Endometrial microvascular endothelial cells (primary cell): ENCODE data around the gene SUSD3. TPM values are rescaled to one million over a fixed set of nuclear protein-coding genes. Genes with fewer than 3 reads are reported as not detected.
"Not testable (repeated sequence)": the region's sequence is repeated elsewhere in the genome, so short reads cannot be mapped to it uniquely, and the experiment has no call there.

Experiments
- in situ Hi-C: cut with HindIII; loops from 2 replicates; pipeline ENCODE4 v1.10.0; 2017; ENCODE audit warnings: low sequenced_read_pairs, low pct_unique_long_range_greater_than_20kb; ENCODE audit errors: inconsistent ontology term
- total RNA-seq: library from RNA; depleted of rRNA; stranded (reverse); fragments of >200 nt; gene quantifications from one replicate; pipeline ENCODE4 v1.2.3, GENCODE V29; 2015; ENCODE audit errors: inconsistent ontology term

SUSD3 gene
- not detected for total RNA-seq

DNA sequence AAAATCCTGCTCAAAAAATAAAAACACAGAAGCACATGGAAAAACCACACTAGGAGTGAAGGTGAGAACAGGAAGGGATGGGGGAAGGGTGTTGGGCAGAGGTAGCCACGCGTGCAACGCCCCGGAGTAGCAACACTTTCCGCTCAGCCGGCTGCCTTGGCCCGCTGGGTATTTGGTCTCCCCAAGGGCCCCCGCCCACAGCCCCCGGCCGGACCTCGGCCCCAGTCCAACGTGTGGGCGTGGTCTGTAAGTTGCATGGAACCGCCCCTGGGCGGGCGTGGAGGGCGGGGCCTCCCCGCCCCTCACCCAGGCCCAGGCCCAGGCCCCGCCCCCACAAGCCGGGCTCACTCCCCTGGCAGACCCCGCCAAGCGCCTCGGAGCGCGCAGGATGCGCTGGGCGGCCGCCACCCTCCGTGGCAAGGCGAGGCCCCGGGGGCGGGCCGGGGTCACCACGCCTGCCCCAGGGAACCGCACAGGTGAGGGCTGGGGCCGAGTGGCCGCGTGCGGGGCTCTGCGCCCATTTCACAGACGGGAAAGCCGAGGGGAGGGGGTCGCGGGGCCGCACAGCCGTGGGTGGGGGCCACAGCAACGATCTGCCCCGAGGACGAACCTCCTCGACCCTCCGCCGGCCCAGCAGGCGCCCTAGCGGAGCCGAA, at the start of gene SUSD3:
Gene SUSD3 (plus strand): TSS at position 347 of the 656 bp plus-strand sequence. CDS start 42 bp downstream, at position 389.
- in situ Hi-C loops = no loop called here

DNA sequence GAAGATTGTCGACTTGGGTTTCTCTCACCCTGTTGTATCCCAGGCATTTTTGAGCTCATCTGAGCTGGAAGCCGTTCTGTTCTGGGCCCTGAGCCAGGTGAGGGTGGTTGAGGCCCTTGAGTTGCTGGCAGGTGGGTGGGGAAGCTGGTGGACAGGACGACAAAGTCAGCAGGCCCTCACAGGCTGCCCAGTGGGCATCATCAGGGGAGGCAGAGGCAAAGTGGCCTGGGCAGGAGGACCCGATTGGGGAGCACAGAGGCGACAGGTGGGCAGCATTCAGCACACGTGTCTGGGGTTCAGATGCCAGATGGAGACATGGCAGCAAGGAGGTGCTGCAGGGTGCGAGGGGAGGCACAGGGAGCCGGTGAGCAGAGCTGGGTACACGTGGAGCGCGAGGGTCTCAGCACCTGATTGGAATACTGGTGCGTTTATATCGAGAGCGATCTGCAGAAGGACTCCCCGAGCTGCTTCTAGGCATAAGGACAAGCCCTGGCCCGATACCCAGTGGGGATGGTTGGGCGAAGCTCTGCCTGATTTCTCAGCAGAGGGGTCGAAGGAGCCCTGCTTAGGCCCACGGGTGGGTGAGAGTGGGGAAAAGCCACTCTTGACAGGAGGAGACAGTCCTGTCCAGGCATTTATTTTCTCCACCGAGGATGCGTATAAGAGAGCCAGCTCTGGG, 49.0 kb upstream of the SUSD3 start:
- in situ Hi-C loops = no loop called here

DNA sequence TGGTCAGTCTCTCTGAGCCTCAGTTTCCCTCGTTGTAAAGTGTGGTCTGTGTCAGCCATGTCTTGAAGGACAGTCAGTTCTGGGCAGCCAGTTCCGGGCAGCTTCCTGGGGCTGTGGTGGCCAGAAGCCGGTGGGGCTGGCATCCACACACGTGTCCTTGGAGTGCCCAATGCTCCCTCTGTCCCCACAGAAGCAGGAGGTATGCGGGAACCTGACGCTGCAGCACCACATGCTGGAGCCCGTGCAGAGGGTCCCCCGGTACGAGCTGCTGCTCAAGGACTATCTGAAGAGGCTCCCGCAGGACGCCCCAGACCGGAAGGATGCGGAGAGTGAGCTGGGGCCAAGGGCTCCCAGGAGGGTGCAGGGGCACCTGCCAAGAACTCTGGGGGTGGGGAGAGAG, 48.4 kb upstream of the SUSD3 start:
- in situ Hi-C loops = no loop called here

DNA sequence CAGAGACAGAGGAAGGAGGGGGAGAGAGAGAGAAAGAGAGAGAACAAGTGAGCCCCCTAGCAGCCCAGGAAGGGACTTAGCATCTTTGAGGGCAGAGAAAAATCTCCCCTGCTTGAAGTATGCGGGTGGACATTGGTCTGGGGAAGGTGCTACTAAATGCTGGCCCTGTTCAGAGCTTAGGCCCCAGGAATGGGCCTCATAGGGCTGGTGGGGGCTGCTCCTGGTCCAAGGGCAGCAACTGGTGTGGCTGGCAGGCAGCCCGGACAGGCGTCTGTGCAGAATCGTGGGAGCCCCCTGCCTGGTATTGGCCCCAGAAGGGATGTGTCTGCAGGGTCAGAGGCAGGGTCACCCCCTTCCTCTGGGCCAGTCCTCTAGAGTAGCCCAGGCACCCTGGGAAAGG, 47.8 kb upstream of the SUSD3 start:
- in situ Hi-C loops = no loop called here

DNA sequence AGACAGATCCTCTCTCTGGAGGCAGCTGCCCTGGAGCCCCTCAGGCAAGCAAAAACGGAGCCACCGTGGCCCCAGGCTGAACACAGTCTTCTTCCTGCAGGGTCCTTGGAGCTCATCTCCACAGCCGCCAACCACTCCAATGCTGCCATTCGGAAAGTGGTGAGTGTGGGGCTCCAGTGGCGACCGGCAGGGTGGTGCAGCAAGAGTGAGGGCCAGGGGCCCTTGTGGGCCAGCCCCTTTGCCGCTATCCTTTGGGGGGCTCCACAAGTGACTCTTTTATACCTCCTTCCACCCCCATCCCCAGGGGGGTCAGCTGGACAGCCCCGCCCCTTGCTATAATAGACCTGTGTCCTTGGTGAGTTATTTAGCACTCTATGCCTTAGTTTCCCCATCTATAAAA, 47.4 kb upstream of the SUSD3 start:
- in situ Hi-C loops = no loop called here

DNA sequence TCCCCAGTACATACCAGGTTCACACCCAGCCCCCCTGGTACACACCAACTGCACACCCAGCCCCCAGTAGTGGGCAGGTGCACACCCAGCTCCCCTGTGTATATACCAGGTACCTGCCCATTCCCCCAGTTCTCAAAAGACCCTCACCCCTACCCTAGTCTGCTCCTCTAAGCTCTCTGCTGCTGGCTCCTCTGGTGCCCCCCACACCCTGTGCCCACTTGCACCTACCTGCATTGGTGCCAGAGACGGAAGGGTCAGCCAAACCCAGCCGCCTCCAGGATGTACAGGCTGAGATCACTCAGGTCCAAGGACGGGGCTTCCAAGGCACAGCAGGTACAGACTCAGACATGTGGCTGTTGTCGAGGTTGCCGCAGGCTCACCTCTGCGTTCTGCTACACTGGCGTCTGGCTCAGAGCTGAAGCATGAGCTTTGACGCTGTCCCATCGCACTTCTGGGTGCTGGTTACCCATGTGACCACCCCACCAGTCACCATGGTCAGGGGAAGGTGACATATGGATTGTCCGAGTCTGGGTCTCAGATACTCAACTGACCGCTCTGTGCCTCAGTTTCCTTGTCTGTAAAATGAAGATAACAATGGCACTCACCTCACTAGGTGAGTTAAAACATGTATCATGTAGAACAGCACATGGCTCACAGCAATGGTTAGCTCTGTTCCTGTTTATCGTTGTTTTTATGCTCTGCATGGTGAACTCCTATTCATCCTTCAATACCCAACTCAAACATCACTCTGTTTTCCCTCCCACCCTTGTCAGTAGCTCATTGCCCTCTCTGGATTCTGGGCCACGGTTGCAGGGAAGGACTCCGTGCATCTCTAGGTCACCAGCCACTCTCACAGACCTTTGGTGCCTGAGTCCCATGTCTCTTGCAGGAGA, 45.3 kb upstream of the SUSD3 start:
- in situ Hi-C loops = no loop called here

DNA sequence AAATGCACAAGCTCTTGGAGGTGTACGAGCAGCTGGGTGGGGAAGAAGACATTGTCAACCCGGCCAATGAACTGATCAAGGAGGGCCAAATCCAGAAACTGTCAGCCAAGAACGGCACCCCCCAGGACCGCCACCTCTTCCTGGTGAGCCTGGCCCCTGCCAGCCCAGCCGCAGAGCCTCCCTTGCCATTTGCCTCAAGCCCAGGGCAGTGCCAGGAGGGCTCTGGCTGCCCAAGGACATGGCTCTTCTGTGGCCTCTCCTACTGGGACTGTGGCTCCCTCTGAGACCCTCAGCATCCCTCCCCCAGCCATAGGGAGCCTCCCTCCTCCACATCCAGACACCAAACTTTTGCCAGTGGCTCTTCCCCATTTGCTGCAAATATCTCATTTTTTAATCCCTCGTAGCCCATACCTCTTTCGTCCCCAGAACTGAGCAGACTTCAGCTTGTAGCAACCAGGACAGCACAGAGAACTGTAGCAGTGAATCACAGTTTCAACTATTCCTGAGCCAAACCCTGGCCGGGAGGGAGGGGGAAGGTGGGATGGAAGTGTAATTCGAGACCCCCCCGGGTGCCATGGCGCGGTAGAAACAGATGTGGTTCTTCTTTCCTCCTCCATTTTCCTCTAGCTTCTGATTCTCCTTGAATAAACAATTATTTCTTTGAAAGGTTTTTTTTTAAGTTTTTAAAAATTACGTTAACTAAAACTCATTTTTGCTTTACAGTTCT, 44.5 kb upstream of the SUSD3 start:
- in situ Hi-C loops = no loop called here

DNA sequence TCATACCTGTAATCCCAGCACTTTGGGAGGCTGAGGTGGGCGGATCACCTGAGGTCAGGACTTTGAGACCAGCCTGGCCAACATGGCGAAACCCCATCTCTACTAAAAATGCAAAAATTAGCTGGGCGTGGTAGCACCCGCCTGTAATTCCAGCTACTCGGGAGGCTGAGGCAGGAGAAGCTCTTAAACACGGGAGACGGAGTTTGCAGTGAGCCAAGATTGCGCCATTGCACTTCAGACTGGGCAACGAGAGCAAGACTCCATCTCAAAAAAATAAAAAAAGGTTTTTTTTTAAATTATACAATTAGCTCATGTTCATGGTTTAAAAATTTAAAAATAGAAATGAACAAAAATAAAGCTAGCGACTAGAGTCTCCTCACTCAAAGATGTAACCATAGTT, 43.3 kb upstream of the SUSD3 start:
- in situ Hi-C loops = not testable (repeated sequence)

DNA sequence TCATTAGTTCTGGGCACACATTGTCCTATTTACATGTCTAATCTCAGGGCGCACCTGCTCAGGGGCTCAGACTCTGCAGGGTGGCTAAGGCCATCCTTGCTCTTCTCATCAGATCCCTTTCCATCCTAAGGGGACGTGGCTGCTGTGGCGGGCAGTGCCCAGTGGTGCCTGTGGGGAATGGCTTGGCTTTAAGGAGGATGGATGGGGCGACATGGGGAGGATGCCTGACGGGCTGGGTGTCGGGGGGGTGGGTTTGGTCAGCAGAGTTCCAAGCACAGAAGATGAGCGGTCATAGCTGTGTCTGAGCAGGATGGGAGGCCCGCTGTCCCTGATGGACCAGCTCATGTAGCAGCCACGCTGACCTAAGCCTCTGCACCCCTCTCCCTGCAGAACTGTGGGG, 40.9 kb upstream of the SUSD3 start:
- in situ Hi-C loops = no loop called here

DNA sequence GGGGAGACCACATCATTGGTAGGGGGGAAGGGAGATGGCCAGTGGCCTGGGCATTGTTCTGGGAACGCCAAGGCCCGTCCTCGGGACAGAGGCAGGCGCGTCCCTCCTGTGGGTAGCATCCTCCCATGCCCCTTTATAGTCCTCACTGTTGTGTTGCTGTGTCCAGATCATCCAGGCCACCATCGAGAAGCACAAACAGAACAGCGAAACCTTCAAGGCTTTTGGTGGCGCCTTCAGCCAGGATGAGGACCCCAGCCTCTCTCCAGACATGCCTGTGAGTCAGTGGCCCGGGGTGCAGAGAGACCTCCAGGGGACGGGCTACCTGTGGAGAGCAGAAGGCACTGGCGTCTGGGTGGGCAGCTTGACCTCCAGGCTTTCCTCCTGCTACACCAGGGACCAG, 38.4 kb upstream of the SUSD3 start:
- in situ Hi-C loops = no loop called here

DNA sequence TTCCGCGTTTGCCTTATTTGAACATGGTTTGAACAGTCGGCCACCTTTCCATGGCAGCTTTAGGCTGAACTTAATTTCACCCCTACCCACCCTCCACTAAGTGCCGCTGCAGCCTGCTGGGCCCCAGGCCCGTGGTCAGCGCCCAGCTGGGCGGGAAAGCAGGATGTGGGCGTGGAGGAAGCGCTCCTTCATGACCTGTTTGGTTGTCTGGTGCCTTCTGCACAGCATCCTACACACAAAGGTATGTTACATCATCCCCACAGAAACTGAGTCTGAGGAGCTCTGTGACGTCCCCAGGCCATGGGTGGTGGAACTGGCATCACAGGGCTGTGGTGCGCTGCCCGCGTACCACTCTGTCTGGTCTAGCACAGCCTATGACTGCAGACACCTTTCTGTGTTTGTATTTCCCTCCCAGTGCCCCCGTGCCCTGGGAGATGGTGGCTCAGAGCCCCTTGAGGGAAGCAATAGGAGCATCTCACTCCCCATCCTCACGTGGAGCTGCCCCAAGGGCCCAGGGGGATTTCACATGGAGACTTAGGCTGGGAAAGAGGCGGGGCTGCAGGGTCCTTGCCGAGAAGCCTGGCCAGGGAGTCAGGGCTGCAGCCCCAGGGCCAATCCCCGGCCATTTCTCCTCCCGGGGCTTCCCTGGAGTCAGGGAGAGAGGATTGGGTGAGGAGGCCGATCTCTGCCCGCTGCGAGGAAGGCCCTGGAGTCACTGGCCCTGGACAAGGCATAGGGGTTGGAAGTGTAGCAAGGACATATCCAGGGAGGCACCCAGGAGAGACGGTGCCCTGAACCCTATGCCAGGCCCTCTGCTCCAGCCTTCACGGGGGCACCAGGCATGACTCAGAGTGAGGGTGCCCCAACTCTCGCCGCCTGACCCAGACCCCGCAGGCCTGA, 37.5 kb upstream of the SUSD3 start:
- in situ Hi-C loops = no loop called here

DNA sequence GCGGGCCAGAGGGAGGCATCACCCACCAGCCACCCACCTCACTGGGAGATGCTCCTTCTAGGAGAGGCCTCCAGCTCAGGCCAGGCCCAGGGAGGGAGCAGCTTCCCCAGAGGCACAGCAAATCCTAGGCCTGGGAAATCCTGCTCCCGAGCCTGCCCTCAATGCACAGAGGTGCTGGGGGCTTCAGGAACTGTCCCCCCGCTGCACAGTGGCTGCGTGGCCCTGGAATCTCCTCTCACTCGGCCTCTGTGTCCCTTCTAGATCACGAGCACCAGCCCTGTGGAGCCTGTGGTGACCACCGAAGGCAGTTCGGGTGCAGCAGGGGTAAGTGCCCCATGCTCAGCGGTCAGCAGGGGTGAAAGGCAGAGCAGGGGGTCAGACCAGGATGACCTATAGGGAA, 36.4 kb upstream of the SUSD3 start:
- in situ Hi-C loops = no loop called here

DNA sequence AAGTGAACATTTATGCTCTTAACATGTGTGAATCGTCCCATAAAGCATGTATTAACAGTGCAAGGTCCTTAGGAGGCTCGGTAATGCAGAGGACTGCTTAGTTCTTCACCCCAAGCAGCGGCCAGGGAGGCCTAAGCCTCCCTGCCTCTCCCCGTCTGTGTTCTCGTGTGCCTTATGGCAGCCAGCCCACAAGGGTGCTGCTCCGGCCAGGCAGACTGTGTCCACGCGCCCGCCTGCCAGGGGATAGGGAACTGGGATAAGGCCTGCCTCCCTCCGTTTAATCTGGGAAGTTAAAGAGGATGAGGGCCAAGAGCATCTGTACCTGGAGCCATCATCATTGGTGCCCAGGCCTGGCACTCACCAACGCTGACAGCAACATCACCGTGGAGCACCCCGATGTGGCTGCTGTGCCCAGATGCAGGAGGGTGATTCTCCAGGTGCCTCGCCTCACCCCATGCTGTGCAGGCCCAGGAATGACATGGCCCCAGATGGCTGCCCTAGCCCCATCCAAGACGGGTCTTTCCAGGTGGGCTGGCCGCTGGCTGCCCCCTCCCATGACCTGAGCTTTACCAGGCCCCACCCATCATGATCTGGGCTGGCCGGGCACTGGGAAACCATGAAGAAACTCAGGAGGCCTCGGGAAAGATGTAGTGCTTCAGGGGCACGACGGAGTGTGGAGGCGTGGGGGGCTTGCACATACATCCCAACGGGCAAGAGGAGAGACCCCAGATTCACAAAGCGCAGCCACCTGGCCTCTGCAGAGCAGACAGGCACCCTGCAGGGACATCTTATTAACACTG, 35.6 kb upstream of the SUSD3 start:
- in situ Hi-C loops = no loop called here

DNA sequence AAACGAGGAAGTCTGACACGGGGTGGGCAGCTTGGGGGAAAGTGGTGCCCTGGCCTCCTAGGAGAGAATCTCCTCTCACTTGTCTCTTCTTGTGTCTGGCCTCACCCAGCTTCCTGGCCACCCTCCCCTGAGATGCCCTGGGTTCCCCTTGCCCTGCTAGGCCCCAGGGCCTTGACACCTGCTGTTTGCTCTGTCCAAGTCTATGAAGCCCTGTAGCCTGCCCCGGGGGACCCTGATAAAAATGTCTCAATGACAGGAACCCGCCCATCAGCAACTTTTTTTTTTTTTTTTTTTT, 35.0 kb upstream of the SUSD3 start:
- in situ Hi-C loops = no loop called here

DNA sequence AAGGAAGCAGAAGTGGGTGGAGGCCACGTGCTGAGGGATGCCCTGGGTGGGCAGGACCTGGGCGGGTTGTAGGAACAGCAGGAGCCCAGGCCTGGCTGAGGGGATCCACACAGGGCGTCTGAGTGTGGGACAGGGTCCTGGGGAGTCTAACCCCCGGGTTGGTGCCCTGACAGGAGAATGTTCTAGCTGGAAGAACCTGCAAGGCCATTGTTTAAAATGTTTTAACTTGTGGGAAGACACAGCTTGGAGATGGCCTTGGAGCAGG, 33.9 kb upstream of the SUSD3 start:
- in situ Hi-C loops = no loop called here

DNA sequence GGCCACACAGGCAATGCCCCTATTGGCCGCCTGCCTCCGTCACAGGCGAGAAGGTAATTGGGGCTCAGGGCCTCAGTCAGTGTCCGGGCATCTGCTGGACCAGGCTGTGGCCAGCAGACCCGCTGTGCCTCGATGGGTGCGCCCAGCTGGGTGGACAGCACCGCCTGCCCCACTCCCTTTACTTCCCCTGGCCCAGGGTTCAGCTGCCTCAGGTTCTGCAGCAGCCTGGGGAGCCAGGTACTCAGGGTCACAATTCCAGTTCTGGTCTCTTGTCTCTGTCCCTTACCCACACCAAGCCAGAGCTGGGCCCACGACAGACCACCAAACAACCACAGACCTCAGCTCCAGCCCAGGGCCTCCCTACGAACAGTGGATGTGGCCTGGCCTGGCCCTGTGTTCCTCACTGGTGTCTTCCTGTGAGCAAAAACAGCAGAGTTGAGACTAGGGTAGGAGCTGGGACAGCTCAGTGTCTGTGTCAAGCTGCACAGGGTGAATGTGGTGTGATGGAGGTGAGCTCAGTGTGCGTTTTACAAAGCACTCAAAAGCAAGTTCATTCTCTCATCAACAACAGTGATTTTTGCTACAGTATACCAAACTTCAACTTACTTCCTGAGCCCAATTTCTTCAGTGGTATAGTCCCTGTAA, 33.4 kb upstream of the SUSD3 start:
- in situ Hi-C loops = no loop called here

DNA sequence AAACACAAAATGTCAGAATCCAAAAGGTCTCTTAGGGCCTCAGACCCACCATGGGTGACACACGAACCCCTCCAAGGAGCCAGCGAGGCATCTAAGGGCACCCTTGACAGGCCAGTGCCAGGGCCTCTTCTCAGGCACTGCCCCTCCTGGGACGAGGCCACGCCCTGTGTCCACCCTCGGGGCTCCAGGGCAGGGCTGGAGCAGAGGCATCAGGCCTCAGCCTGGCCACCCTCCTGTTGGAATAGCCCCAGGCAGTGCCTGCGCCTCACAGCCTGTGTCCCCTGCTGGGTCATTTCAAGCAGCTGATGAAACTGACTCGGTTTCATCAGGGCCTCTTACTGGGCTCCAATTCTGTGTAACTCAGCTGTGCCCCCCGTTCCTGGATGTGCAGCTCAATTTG, 32.8 kb upstream of the SUSD3 start:
- in situ Hi-C loops = no loop called here

DNA sequence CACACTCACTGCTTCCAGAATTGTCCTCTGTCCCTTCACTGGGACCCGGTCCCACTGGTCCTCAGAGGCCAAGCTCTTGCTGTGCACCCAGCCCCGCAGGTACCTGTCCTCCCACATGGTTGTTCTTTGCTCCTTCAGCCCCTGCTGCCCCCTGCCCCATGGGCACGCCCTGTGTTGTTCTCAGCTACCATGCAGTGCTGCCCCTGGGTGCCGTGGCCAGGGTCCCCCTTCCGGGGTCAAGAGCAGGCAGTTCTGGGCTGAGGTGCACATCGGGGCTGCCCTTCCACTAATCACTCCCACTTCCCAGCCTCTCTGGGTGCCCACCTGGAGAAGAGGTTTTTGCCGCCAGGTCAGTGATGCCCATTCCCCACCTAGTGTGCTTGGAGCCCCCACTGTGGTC, 31.9 kb upstream of the SUSD3 start:
- in situ Hi-C loops = no loop called here
